HG03460 (cell line): Measurements from ENCODE around the gene CD53.

ENCODE experiments used
- ATAC-seq: cut with Tn5 transposase; IDR thresholded peaks from one replicate; pipeline ENCODE4 v1.9.1; 2021; ENCODE audit not compliant: unreplicated experiment

The CD53 gene

GRCh38 chr1:110875216-110875731, 2.3 kb downstream of the CD53 start:
- ATAC-seq = peak; percentile 36

GRCh38 chr1:110876748-110877341, 3.9 kb downstream of the CD53 start:
- no peak for ATAC-seq

- ATAC-seq = no peak
Observed at GRCh38 chr1:110877364-110877763, 4.4 kb downstream of the CD53 start.

- no peak for ATAC-seq
Observed at GRCh38 chr1:110877776-110878175, 4.8 kb downstream of the CD53 start.

GRCh38 chr1:110878591-110878990, 5.6 kb downstream of the CD53 start:
- ATAC-seq = no peak

- ATAC-seq = no peak
Observed at GRCh38 chr1:110878993-110879392, 6.0 kb downstream of the CD53 start.

GRCh38 chr1:110879758-110880606, 7.0 kb downstream of the CD53 start:
- peak; percentile 63 for ATAC-seq

GRCh38 chr1:110880708-110881374, 7.9 kb downstream of the CD53 start:
- no peak for ATAC-seq

GRCh38 chr1:110888049-110888448, 15.1 kb downstream of the CD53 start:
- no peak for ATAC-seq

GRCh38 chr1:110888641-110889040, 15.7 kb downstream of the CD53 start:
- no peak for ATAC-seq

GRCh38 chr1:110890474-110891196, 17.7 kb downstream of the CD53 start:
- ATAC-seq = no peak

GRCh38 chr1:110893908-110894490, 21.1 kb downstream of the CD53 start:
- ATAC-seq = no peak

GRCh38 chr1:110896090-110896489, 23.1 kb downstream of the CD53 start:
- no peak for ATAC-seq

- no peak for ATAC-seq
Observed at GRCh38 chr1:110897681-110898080, 24.7 kb downstream of the CD53 start.

- ATAC-seq = no peak
Observed at GRCh38 chr1:110898734-110899457, 25.9 kb downstream of the CD53 start.

GRCh38 chr1:110899458-110899843, 26.5 kb downstream of the CD53 start:
- ATAC-seq = no peak

GRCh38 chr1:110902820-110903463, 30.0 kb downstream of the CD53 start:
- ATAC-seq = no peak

- no peak for ATAC-seq
Observed at GRCh38 chr1:110903853-110904500, 31.0 kb downstream of the CD53 start.

GRCh38 chr1:110912784-110913183, 39.8 kb downstream of the CD53 start:
- no peak for ATAC-seq
